ENCODE results near the gene ATXN10. TPM values are rescaled to one million over a fixed set of nuclear protein-coding genes. Genes with fewer than 3 reads are reported as not detected.

Gene ATXN10
- total RNA-seq, 1 donor: 63.3 TPM

- DNase-seq (ENCODE audit: low read depth in 2 of 3, low spot score in 2 of 3): no peak
These were observed 145.1 kb downstream of the ATXN10 start for GRCh38 chr22:45816776-45817175.

- no peak for DNase-seq (ENCODE audit: low read depth in 2 of 3, low spot score in 2 of 3)
These were observed 146.2 kb downstream of the ATXN10 start for GRCh38 chr22:45817745-45818423.

GRCh38 chr22:45818424-45819085 lies 146.9 kb downstream of the ATXN10 start:
- no peak for DNase-seq (ENCODE audit: low read depth in 2 of 3, low spot score in 2 of 3)

- no peak for DNase-seq (ENCODE audit: low read depth in 2 of 3, low spot score in 2 of 3)
These were observed 147.7 kb downstream of the ATXN10 start for GRCh38 chr22:45819305-45819704.

- peak in 2 of 3 donors; percentile 74 to 85 for DNase-seq (ENCODE audit: low read depth in 2 of 3, low spot score in 2 of 3)
These were observed 151.7 kb downstream of the ATXN10 start for GRCh38 chr22:45823336-45823735.

GRCh38 chr22:45826520-45826919 lies 154.9 kb downstream of the ATXN10 start:
- DNase-seq (ENCODE audit: low read depth in 2 of 3, low spot score in 2 of 3): no peak

GRCh38 chr22:45828841-45829240 lies 157.2 kb downstream of the ATXN10 start:
- no peak for DNase-seq (ENCODE audit: low read depth in 2 of 3, low spot score in 2 of 3)

GRCh38 chr22:45830531-45831245 lies 159.1 kb downstream of the ATXN10 start:
- DNase-seq (ENCODE audit: low read depth in 2 of 3, low spot score in 2 of 3): no peak

- no peak for DNase-seq (ENCODE audit: low read depth in 2 of 3, low spot score in 2 of 3)
These were observed 159.8 kb downstream of the ATXN10 start for GRCh38 chr22:45831394-45831793.

- no peak for DNase-seq (ENCODE audit: low read depth in 2 of 3, low spot score in 2 of 3)
These were observed 160.5 kb downstream of the ATXN10 start for GRCh38 chr22:45832180-45832579.

- no peak for DNase-seq (ENCODE audit: low read depth in 2 of 3, low spot score in 2 of 3)
These were observed 161.4 kb downstream of the ATXN10 start for GRCh38 chr22:45832959-45833580.

GRCh38 chr22:45833613-45834012 lies 162.0 kb downstream of the ATXN10 start:
- no peak for DNase-seq (ENCODE audit: low read depth in 2 of 3, low spot score in 2 of 3)

- no peak for DNase-seq (ENCODE audit: low read depth in 2 of 3, low spot score in 2 of 3)
These were observed 162.6 kb downstream of the ATXN10 start for GRCh38 chr22:45834241-45834640.

- DNase-seq (ENCODE audit: low read depth in 2 of 3, low spot score in 2 of 3): no peak
These were observed 163.2 kb downstream of the ATXN10 start for GRCh38 chr22:45834795-45835194.

- DNase-seq (ENCODE audit: low read depth in 2 of 3, low spot score in 2 of 3): no peak
These were observed 165.0 kb downstream of the ATXN10 start for GRCh38 chr22:45836418-45837169.

GRCh38 chr22:45837508-45837907 lies 165.9 kb downstream of the ATXN10 start:
- DNase-seq (ENCODE audit: low read depth in 2 of 3, low spot score in 2 of 3): no peak

GRCh38 chr22:45838305-45838887 lies 166.8 kb downstream of the ATXN10 start:
- no peak for DNase-seq (ENCODE audit: low read depth in 2 of 3, low spot score in 2 of 3)

GRCh38 chr22:45840483-45840882 lies 168.8 kb downstream of the ATXN10 start:
- no peak for DNase-seq (ENCODE audit: low read depth in 2 of 3, low spot score in 2 of 3)

GRCh38 chr22:45842291-45842991 lies 170.8 kb downstream of the ATXN10 start:
- no peak for DNase-seq (ENCODE audit: low read depth in 2 of 3, low spot score in 2 of 3)

GRCh38 chr22:45843031-45843430 lies 171.4 kb downstream of the ATXN10 start:
- peak in 1 of 3 donors; percentile 40 for DNase-seq (ENCODE audit: low read depth in 2 of 3, low spot score in 2 of 3)

Measured in hematopoietic multipotent progenitor cell (in vitro differentiated cells).